Mononuclear cell (primary cell): ENCODE measurements around the gene SNTB2. TPM values are rescaled to one million over a fixed set of nuclear protein-coding genes. Genes with fewer than 3 reads are reported as not detected.
"Not testable (repeated sequence)": the region's sequence is repeated elsewhere in the genome, so short reads cannot be mapped to it uniquely, and the experiment has no call there.

Experiments
- H3K27me3 ChIP-seq: 2 replicates; pipeline ENCODE4 v1.6.0; 2011; ENCODE audit warnings: low read length, control low read depth; ENCODE audit not compliant: insufficient read depth
- H3K4me1 ChIP-seq: 2 replicates; pipeline ENCODE4 v1.5.1; 2011; ENCODE audit warnings: mild to moderate bottlenecking, low read length, control low read depth; ENCODE audit not compliant: insufficient read depth
- H3K4me3 ChIP-seq: 2 replicates; pipeline ENCODE4 v1.5.1; 2011; ENCODE audit warnings: mild to moderate bottlenecking, low read length, moderate library complexity
- H3K9me3 ChIP-seq: 2 replicates; pipeline ENCODE4 v1.5.1; 2011; ENCODE audit warnings: low read depth, mild to moderate bottlenecking, control low read depth, low read length
- total RNA-seq: library from RNA; depleted of rRNA; stranded (reverse); fragments of >200 nt; gene quantifications from one replicate; pipeline ENCODE4 v1.2.3, GENCODE V29; 2012

Gene SNTB2
- total RNA-seq, 1 donor = 4.4 TPM

GRCh38 chr16:69239851-69240250 lies 52.9 kb downstream of the SNTB2 start:
- Histone ChIP-seq H3K4me3 (no peak overlapping the region), H3K27me3 (no peaks in the 10 kb centered on the region), H3K4me1 (no peaks in the 10 kb centered on the region), H3K9me3 (no peaks in the 10 kb centered on the region)

DNA sequence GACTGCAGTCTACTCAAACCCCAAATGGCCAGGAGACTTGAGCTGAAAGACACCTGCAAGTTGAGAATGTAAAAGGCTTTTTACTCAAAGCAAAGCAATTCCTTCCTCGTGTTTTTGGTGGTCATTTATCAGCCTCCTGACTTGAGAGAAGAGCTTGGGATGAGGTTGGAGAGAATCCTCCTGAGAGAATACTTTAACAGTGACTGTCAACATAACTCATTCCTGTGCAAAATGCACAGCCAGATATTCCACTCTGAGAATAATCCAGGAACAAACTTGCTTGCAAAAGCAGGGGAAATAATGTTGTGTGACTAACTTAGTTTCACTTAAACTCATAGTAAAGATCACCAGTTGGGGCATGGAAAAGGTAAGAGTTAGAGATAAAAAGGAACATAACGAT lies 53.4 kb downstream of the SNTB2 start:
- no peaks in the 10 kb centered on the region for H3K27me3 ChIP-seq
- H3K4me1 ChIP-seq = no peaks in the 10 kb centered on the region
- no peak overlapping the region for H3K4me3 ChIP-seq
- no peaks in the 10 kb centered on the region for H3K9me3 ChIP-seq

DNA sequence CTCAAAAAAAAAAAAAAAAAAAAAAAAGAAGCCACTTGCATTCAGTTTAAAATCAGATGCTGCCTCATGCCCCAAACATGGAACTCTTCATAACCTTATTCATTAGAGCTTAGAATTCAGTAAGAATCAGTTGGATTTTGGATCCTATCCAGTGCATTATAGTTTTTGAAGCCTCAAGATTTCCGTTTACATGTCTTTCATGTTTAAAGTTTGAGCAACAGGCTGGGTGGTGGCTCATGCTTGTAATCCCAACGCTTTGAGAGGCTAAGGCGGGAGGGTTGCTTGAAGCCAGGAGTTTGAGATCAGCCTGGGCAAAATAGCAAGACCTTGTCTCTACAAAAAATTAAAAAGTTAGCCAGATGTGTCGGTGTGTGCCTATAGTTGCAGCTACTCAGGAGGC lies 55.0 kb downstream of the SNTB2 start:
- no peaks in the 10 kb centered on the region for H3K27me3 ChIP-seq
- no peaks in the 10 kb centered on the region for H3K9me3 ChIP-seq
- no peaks in the 10 kb centered on the region for H3K4me1 ChIP-seq
- no peak overlapping the region for H3K4me3 ChIP-seq

DNA sequence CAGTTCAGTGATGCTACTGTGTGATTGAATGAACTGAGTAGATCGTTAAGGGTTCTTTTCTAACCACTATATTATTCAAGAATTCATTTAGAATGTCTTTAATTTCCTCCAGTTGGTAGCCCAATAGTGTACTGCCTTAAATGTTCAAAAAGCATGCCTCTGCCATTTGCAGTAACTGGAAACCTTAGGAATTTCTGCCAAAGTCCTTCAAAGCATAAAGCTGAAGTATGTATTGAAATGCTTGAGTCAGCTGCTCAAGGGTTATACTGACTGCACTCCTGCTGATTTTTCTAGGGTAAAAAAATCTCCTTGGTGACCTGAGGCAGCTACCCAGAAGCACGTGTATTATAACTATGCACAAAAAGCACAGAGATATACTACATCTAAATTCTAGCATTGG lies 56.5 kb downstream of the SNTB2 start:
- Histone ChIP-seq H3K4me3 (no peak overlapping the region), H3K4me1 (no peaks in the 10 kb centered on the region), H3K27me3 (no peaks in the 10 kb centered on the region), H3K9me3 (no peaks in the 10 kb centered on the region)

- Histone ChIP-seq H3K4me3 (no peak overlapping the region), H3K9me3 (no peaks in the 10 kb centered on the region), H3K4me1 (no peaks in the 10 kb centered on the region), H3K27me3 (no peaks in the 10 kb centered on the region)
Observed at GRCh38 chr16:69244336-69244735, 57.4 kb downstream of the SNTB2 start.

- H3K9me3 ChIP-seq = no peaks in the 10 kb centered on the region
- H3K4me1 ChIP-seq = peaks cover 3% of the 10 kb centered on the region
- H3K27me3 ChIP-seq = no peaks in the 10 kb centered on the region
- no peak overlapping the region for H3K4me3 ChIP-seq
Observed at GRCh38 chr16:69250081-69250480, 63.1 kb downstream of the SNTB2 start.

DNA sequence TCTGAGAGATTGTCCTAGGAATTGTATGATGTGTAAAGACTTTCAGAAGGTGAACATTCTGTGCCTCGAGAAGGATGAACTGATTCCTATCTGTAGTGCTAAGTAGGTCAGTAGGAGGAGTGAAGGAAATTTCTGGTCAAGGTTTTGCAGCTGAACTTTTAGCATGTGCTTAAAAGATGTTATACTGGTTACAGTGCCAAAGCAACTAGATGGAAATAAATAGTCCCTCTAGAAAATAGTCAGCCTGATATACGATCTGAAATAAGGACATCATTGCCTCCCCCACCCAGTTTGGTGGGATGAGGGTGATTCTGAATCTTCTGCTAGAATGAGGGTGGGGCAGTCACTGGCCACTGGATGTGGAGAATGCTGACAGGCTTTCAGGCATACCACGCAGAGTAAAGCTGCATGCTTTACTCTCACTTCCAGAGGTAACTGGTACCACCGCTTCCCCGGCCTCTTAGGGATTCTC lies 66.9 kb downstream of the SNTB2 start:
- H3K4me3 ChIP-seq = no peak overlapping the region
- H3K27me3 ChIP-seq = no peaks in the 10 kb centered on the region
- peaks cover 3% of the 10 kb centered on the region for H3K4me1 ChIP-seq
- H3K9me3 ChIP-seq = no peaks in the 10 kb centered on the region

DNA sequence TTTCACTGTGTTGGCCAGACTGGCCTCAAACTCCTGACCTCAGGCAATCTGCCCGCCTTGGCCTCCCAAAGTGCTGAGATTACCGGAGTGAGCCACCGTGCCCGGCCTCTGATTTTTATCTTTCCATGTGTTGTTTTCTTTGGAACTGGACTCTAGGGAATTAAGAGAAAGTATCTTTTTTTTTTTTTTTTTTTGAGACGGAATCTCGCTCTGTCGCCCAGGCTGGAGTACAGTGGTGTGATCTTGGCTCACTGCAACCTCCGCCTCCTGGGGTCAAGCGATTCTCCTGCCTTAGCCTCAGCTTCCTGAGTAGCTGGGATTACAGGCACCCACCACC lies 72.4 kb downstream of the SNTB2 start:
- H3K27me3 ChIP-seq, H3K4me3 ChIP-seq, H3K9me3 ChIP-seq, H3K4me1 ChIP-seq: not testable (repeated sequence)

GRCh38 chr16:69260019-69260418 lies 73.1 kb downstream of the SNTB2 start:
- Histone ChIP-seq H3K9me3 (no peaks in the 10 kb centered on the region), H3K4me3 (no peak overlapping the region), H3K27me3 (no peaks in the 10 kb centered on the region), H3K4me1 (no peaks in the 10 kb centered on the region)

DNA sequence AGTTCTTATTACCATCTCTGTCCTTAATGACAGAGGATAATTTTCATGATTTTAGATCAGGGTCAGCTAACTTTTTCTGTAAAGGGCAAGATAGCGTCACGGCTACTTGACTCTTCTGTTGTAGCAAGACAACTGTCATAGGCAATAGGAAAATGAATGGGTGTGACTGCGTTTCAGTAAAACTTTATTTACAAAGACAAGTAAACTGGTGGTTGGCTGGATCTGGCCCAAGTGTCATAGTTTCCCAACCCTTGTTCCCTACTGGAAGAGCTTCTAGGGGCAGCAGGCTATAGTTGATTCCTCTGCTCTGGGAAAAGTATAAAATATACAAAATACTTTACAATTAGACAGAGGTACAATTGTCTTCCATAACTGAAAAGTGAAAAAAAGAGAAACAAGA lies 73.5 kb downstream of the SNTB2 start:
- Histone ChIP-seq H3K4me3 (no peak overlapping the region), H3K4me1 (no peaks in the 10 kb centered on the region), H3K9me3 (no peaks in the 10 kb centered on the region), H3K27me3 (no peaks in the 10 kb centered on the region)

- H3K4me3 ChIP-seq = no peak overlapping the region
- no peaks in the 10 kb centered on the region for H3K27me3 ChIP-seq
- no peaks in the 10 kb centered on the region for H3K9me3 ChIP-seq
- no peaks in the 10 kb centered on the region for H3K4me1 ChIP-seq
Observed at GRCh38 chr16:69266334-69267063, 79.5 kb downstream of the SNTB2 start.

- H3K4me3 ChIP-seq = no peak overlapping the region
- H3K9me3 ChIP-seq = no peaks in the 10 kb centered on the region
- no peaks in the 10 kb centered on the region for H3K27me3 ChIP-seq
- H3K4me1 ChIP-seq = no peaks in the 10 kb centered on the region
Observed at GRCh38 chr16:69267633-69268032, 80.7 kb downstream of the SNTB2 start.

- no peaks in the 10 kb centered on the region for H3K4me1 ChIP-seq
- no peak overlapping the region for H3K4me3 ChIP-seq
- H3K27me3 ChIP-seq = no peaks in the 10 kb centered on the region
- no peaks in the 10 kb centered on the region for H3K9me3 ChIP-seq
Observed at GRCh38 chr16:69270395-69270794, 83.4 kb downstream of the SNTB2 start.

- Histone ChIP-seq H3K4me3 (no peak overlapping the region), H3K9me3 (no peaks in the 10 kb centered on the region), H3K27me3 (no peaks in the 10 kb centered on the region), H3K4me1 (no peaks in the 10 kb centered on the region)
Observed at GRCh38 chr16:69270831-69271230, 83.9 kb downstream of the SNTB2 start.

- no peaks in the 10 kb centered on the region for H3K4me1 ChIP-seq
- H3K9me3 ChIP-seq = no peaks in the 10 kb centered on the region
- H3K4me3 ChIP-seq = no peak overlapping the region
- H3K27me3 ChIP-seq = no peaks in the 10 kb centered on the region
Observed at GRCh38 chr16:69273009-69273408, 86.0 kb downstream of the SNTB2 start.

DNA sequence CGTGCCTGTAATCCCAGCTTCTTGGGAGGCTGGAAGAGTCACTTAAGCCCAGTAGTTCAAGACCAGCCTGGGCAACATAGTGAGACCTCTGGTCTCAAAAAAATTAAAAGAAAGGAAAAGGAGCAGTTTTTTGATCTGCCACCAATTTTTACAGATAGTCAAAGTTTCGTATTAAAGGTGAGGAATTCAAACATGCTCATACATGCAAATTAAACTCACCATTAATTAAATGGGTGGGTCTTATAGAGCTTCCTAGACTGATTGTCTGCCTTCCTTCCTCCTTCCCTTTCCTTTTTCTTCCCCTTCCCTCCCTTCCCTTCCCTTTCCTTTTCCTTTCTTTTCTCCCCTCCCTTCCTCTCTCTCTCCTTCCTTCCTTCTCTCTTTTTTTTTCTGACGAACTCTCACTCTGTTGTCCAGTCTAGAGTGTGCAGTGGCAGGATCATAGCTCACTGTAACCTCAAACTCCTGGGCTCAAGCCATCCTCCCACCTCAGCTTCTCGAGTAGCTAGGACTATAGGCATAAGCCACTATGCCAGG lies 87.8 kb downstream of the SNTB2 start:
- Histone ChIP-seq H3K27me3 (no peaks in the 10 kb centered on the region), H3K4me3 (no peak overlapping the region), H3K4me1 (no peaks in the 10 kb centered on the region)

More for the DNA sequence above, 87.8 kb downstream of the SNTB2 start:
- no peaks in the 10 kb centered on the region for H3K9me3 ChIP-seq
